Uterus (tissue), 2 donors: ENCODE measurements around the gene HERPUD2.

Experiments used
- CTCF ChIP-seq, 4 experiments: fragments of 200-600 bp in 2 of 4; fragments of 450-650 bp in 2 of 4; sonication (generic) in 2 of 4; IDR thresholded peaks; one replicate each; pipeline ENCODE4 v1.5.1; 2016 to 2019; ENCODE audit warnings: antibody characterized with exemption in 4 of 4, mild to moderate bottlenecking in 2 of 4, moderate library complexity in 1 of 4
- POLR2A ChIP-seq, 2 donors: fragments of 450-650 bp; IDR thresholded peaks; one replicate each; pipeline ENCODE4 v1.6.1; 2016; ENCODE audit warnings: antibody characterized with exemption in 2 of 2, mild to moderate bottlenecking in 1 of 2, moderate library complexity in 1 of 2

GRCh38 chr7:35588647-35589046 lies 106.3 kb downstream of the HERPUD2 start:
- no peak for TF ChIP-seq CTCF (IDR thresholded peaks at IDR 0.05)
- no peak for TF ChIP-seq POLR2A (IDR thresholded peaks at IDR 0.05)
